HG02763 (cell line): Measurements from ENCODE around the gene ZNF275.
"Not testable (repeated sequence)": the region's sequence is repeated elsewhere in the genome, so short reads cannot be mapped to it uniquely, and the experiment has no call there.

ENCODE experiments used
- ATAC-seq: cut with Tn5 transposase; IDR thresholded peaks from one replicate; pipeline ENCODE4 v1.9.1; 2021; ENCODE audit warnings: mild to moderate bottlenecking, moderate library complexity; ENCODE audit not compliant: unreplicated experiment

Gene ZNF275

DNA sequence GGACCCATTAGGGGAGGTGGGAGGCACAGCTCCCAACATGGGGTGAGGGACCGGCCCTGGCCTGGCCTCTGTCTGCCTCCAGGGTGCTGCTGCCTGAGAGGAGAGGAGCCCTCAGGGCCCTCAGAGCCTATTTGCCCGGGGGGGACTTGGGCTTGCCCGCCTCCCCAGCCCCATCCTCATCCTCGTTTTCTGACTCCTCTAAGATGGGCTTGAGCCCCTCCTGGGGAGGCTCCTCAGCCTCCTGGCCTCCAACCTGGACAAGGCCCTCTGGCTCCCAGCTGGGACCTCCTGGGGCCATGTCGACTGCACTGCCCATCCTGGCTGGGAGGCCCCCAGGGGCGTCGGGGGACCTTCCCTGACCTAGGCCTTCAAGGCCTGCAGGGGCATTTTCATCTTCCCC lies 15.1 kb upstream of the ZNF275 start:
- no peak for ATAC-seq

DNA sequence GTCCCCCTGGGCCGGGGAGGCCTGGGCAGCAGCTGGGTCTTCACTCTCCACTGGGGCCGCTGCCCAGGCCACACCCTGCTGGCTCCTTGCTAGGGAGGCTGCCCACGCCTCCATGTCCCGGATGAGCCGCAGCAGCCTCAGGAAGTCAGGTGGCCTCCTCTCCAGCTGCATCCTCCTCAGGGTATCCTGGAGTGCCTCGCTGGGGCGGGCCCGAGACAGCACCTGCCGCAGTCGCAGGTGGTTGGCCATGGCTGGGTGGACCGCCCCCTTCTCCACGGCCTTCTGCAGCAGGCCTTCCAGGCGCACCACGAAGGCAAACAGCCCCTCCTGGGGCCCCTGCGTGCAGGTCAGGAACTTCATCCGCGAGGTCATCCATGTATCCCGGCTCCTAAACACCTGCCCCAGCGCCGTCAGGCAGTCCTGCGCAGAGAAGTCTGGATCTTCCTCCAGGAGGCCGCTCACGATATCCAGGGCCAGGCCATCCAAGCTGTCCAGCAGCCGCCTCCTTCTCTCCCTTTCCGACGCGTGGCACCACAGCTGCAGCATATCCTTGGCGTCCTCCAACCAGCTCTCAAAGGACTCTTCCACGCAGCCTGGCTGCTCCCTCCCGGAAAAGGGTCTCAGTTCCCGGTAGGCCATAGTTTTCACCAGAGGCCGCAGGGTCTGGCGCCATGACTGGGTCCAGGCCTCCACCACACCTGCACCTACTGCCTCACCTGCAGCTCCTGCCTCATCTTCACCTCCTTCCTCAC lies 14.5 kb upstream of the ZNF275 start:
- ATAC-seq: no peak

DNA sequence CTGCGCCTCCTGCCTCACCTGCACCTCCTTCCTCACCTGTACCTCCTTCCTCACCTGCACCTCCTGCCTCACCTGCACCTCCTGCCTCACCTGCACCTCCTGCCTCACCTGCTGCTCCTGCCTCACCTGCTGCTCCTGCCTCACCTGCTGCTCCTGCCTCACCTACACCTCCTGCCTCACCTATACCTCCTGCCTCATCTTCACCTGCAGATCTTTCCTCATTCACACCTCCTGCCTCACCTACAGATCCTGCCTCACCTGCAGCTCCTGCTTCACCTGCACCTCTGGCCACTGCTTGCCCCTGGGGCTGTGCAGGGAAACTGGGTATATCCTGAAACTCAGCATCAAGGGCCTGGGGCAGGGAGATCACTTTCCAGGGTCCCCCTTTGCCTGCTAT lies 13.9 kb upstream of the ZNF275 start:
- not testable (repeated sequence) for ATAC-seq

DNA sequence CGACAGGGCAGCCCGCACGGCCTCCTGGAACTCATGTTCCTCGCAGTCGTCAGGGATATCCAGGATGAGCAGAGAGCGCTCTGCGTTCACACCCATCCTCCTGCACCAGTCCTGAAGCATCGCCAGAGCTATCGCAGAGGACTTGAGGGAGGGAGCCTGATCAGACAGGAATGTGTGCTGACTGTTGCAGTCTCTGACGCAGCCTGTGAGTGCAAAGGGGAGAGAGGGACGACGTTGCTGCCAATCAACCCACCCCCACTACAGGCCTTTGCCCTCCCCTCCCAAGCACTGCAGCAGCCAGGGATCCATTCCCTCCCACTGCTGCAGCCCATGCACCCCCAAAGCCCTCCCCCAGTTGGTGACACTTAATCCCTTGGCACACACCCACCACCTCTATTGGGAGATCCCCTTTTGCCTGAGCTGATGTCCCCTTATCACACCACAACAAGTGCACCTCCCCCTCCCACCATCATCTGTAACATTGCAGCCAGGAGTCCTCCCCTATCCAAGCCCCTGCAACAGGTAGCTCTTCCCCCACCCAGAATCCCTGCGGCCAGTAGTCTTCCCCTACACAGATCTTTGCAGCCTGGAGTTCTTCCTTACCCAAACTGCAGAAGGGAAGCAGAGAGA lies 13.3 kb upstream of the ZNF275 start:
- ATAC-seq: no peak

DNA sequence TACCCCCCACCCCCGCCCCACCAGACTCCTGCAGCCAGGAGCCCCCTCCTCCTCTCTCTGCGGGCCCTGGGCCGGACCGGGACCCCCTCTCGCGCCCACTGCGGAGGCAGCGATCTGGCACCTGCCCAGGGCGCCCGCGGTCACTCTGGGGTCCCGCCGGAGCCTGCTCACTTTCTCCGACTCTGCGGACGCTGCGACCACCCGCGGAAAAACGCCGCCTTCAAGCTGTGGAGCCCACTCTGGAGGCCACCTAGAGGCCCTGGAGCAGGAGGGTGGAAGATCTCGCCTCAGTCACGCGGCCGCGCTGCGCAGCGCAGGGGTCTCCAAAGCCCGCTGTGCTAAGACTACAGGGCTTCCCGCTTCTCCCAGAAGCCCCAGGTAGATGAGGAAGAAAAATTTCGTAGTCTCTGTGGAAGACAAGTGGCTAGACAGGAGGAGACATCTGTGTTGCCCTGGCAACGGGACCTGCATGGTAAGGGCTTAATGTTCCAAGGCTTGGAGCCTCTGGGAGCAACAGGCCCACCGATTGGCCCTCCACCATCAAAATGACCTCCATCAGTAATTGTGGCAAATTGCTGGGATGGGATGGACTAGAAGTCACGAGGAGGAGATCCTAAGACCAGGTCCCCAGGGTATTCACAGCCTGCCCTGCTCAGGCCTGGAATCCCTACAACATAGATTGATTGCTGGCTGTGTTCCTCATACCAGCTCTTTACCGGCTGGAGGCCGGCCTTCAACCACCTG lies 12.4 kb upstream of the ZNF275 start, which contains the start of gene PNMA6F:
PNMA6F (minus strand) TSS at position 387 of the 744 bp plus-strand sequence. CDS start 1,093 bp downstream, outside the sequence.
- ATAC-seq: no peak

DNA sequence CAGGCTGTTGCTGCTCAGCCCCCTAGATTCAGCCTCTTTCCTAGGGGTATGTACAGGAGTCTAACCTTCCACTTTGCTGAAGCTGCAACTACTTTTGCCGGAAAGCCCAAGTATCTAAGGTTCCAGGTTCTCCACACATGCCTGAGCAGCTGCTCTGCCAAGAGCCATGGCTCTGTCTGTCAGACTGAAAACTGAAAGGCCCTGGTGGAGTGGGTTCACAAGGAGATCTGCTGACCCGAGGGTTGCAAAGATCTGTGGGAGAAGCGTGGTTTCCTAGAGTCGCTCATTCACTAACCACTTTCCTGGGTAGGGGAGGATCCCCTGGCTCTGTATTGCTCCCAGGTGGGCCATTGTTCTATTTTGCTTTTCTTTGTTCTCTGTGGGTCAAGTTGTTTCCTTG lies 6.4 kb upstream of the ZNF275 start:
- no peak for ATAC-seq

GRCh38 chrX:153333266-153333665 lies 687 bp upstream of the ZNF275 start:
- ATAC-seq: no peak

DNA sequence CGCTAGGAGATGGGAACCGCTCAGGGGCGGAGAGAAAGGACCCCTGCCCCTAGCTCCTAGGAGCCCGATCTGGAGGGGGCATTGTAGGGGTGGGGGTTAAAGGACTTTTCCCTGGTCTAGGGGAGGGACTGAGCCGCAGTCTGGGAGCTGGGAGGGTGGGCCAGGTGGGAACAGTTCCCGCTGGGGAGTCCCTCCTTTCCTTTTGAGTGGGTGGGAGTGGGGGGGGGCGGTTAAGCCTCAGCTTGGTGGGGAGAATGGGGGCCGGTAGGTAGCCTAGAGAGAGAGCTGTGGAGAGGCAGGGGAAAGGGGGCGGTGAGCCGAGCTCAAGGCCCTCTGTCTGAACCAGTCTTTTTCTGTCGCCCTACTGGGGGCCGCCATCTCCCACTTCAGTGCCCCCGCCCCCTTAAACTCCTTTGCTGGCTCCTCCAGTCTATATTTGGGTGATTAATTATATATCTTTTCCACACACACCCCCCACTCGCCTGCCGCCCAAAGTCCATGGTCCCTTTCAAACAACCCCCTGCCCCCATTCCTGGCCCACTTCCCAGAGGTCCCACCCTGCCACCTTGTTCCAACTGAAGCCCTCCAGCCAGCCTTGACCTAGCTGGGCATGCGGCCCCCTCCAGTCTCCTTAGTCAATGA lies 822 bp downstream of the ZNF275 start:
- no peak for ATAC-seq

DNA sequence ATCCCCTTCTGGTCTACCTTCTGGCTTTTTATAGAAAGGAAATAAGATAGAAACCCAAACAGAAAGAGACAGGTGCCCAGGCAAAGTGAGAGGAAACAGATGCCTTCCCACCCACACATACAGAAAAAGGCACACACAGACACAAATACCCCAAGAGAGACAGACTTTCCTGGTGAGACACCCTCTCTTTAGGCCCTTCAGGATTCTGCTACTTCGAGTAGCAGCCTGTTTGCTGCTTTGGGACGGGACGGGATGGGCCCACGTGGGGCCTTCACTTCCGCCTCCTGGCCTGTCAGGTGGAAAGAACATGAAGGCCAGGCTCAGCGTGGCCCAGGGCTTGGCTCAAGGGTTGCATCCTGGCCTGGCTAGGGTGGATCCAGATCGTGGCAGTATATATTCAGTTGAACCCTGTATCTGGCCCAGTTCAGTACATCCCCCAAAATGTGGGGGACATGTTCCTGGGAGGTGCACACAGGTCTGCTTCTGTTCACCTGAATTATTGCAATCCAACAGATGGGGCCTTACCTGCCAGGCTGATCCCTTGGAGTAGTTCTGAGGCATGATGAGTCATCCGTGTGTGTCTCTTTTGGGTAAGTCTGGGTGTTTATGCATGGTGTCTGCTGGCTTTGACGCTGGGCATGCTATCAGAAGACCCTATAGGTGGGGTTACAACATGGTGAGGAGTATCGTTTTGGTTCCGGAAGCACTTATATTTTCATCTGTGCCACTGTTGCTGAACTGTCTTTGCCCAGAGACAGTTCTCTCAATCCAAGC lies 2.4 kb downstream of the ZNF275 start:
- no peak for ATAC-seq

DNA sequence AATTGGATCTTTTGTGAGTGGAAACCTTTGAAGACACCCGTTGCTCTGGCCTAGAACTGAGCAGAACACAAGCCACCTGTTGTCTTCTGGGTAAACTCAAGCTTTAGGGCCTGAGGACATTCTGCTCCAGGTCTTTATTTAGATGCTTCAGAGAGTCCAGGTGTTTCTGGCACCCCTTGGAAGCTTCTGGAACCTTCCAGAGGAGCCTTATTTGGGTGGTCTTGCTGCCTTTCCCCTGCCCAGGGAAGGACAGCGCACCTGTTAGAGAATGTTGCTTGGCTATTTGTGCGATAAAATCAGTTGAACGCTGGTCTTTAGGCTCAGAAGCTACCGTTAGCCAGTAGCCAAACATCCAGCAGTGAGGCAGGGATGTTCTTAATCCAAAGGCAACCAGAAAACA lies 3.0 kb downstream of the ZNF275 start:
- no peak for ATAC-seq

GRCh38 chrX:153338836-153339235 lies 4.9 kb downstream of the ZNF275 start:
- no peak for ATAC-seq

- no peak for ATAC-seq
Measured at GRCh38 chrX:153339662-153340061, 5.7 kb downstream of the ZNF275 start.

- ATAC-seq: no peak
Measured at GRCh38 chrX:153340111-153340510, 6.2 kb downstream of the ZNF275 start.

GRCh38 chrX:153342762-153343558 lies 9.0 kb downstream of the ZNF275 start:
- no peak for ATAC-seq

GRCh38 chrX:153343674-153344073 lies 9.7 kb downstream of the ZNF275 start:
- no peak for ATAC-seq

DNA sequence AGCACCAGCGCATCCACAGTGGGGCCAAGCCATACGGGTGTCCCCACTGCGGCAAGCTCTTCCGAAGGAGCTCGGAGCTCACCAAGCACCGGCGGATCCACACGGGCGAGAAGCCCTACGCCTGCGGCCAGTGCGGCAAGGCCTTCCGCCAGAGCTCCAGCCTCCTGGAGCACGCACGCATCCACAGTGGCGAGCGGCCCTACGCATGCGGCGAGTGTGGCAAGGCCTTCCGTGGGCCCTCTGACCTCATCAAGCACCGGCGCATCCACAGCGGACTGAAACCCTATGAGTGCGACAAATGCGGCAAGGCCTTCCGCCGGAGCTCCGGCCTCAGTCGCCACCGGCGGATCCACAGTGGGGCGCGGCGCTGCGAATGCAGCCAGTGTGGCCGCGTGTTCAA lies 13.6 kb downstream of the ZNF275 start:
- ATAC-seq: no peak

GRCh38 chrX:153348421-153348820 lies 14.5 kb downstream of the ZNF275 start:
- no peak for ATAC-seq

- ATAC-seq: no peak
Measured at GRCh38 chrX:153349952-153350351, 16.0 kb downstream of the ZNF275 start.

GRCh38 chrX:153351981-153352380 lies 18.0 kb downstream of the ZNF275 start:
- no peak for ATAC-seq

DNA sequence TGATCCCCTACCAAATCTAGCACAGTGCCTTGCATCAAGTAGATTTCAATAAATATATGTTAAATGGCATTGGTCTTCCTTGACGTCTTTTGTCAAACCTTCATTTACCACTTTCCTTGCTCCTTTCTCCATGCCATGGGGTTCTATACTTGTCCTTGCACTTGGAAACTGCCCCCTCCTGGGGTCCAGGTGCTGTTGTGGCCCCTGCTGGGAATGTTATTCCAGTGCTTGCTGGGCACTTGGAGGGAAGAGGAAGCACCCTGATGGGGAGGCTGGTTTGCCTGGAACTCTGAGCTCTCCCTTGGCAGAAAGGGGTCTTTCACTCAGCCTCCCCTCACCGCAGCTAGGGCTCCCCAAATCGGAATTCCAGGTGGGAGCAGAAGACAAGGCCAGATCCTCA lies 18.9 kb downstream of the ZNF275 start:
- ATAC-seq: no peak
